GM19463 (cell line): ENCODE measurements around the gene LMLN.
"Not testable (repeated sequence)": the region's sequence is repeated elsewhere in the genome, so short reads cannot be mapped to it uniquely, and the experiment has no call there.

ENCODE experiments used
- ATAC-seq: cut with Tn5 transposase; IDR thresholded peaks from one replicate; pipeline ENCODE4 v1.9.1; 2021; ENCODE audit warnings: mild to moderate bottlenecking, moderate library complexity; ENCODE audit not compliant: unreplicated experiment

LMLN gene

GRCh38 chr3:198071602-198072287, 111.7 kb downstream of the LMLN start:
- peak; percentile 100 for ATAC-seq

- no peak for ATAC-seq
These were observed 116.8 kb downstream of the LMLN start for GRCh38 chr3:198076722-198077308.

GRCh38 chr3:198079771-198080520, 119.9 kb downstream of the LMLN start:
- ATAC-seq = peak; percentile 12

- ATAC-seq = peak; percentile 69
These were observed 120.7 kb downstream of the LMLN start for GRCh38 chr3:198080521-198081384.

GRCh38 chr3:198081421-198081844, 121.4 kb downstream of the LMLN start:
- no peak for ATAC-seq

GRCh38 chr3:198082226-198082625, 122.2 kb downstream of the LMLN start:
- ATAC-seq = not testable (repeated sequence)

GRCh38 chr3:198088421-198088955, 128.5 kb downstream of the LMLN start:
- no peak for ATAC-seq

- ATAC-seq = no peak
These were observed 130.8 kb downstream of the LMLN start for GRCh38 chr3:198090795-198091332.

- no peak for ATAC-seq
These were observed 132.3 kb downstream of the LMLN start for GRCh38 chr3:198092276-198092675.

GRCh38 chr3:198093112-198093679, 133.2 kb downstream of the LMLN start:
- no peak for ATAC-seq
